ENCODE data around the gene TM4SF20.
"Not testable (repeated sequence)": the region's sequence is repeated elsewhere in the genome, so short reads cannot be mapped to it uniquely, and the experiment has no call there.

TM4SF20 gene

DNA sequence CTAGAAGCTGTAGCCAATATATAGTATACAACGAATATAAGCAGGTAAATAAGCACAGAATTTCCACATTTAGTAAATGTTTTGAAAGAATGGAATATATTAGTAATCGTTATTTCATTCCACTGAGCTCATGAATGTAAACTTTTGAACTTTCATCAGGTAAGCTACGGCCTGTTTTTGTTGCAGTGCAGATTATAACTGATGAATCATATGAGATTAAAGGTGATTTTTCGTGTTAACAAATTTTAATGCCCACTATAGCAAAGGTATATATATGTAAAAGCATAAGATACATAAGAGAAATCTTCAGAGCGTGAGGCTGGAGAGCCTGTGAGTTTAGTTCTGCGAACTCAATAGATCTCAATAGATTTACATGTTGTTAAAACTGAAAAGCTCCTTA is 7.5 kb upstream of the TM4SF20 start:
- H3K4me3 ChIP-seq (ENCODE audit: low read depth, low read length) = no peak overlapping the region
- TF ChIP-seq, protein P1, sequence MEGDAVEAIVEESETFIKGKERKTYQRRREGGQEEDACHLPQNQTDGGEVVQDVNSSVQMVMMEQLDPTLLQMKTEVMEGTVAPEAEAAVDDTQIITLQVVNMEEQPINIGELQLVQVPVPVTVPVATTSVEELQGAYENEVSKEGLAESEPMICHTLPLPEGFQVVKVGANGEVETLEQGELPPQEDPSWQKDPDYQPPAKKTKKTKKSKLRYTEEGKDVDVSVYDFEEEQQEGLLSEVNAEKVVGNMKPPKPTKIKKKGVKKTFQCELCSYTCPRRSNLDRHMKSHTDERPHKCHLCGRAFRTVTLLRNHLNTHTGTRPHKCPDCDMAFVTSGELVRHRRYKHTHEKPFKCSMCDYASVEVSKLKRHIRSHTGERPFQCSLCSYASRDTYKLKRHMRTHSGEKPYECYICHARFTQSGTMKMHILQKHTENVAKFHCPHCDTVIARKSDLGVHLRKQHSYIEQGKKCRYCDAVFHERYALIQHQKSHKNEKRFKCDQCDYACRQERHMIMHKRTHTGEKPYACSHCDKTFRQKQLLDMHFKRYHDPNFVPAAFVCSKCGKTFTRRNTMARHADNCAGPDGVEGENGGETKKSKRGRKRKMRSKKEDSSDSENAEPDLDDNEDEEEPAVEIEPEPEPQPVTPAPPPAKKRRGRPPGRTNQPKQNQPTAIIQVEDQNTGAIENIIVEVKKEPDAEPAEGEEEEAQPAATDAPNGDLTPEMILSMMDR (IDR thresholded peaks at IDR 0.05; ENCODE audit: low read depth, low read length) = no peak

DNA sequence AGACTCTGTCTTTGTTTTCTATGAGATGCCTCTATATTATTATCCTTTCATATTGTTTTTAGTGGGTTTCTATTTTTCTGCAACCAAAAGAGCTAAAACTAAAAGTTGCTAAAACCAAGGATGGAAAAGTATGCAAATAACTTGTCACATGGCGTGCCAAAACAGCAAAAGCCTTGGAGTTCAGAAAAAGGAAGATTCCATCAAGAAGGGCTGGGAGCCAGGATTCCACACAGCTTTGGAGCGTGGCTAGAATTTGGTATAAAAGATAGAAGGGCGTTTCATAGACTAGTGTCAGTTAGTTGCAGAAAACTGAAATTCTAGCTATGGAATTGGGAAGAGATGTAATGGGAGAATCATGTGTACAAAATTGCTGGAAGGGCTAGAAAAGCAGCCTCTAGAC is 4.6 kb upstream of the TM4SF20 start:
- no peak overlapping the region for H3K4me3 ChIP-seq (ENCODE audit: low read depth, low read length)
- TF ChIP-seq, protein P1 (IDR thresholded peaks at IDR 0.05; ENCODE audit: low read depth, low read length) = no peak

DNA sequence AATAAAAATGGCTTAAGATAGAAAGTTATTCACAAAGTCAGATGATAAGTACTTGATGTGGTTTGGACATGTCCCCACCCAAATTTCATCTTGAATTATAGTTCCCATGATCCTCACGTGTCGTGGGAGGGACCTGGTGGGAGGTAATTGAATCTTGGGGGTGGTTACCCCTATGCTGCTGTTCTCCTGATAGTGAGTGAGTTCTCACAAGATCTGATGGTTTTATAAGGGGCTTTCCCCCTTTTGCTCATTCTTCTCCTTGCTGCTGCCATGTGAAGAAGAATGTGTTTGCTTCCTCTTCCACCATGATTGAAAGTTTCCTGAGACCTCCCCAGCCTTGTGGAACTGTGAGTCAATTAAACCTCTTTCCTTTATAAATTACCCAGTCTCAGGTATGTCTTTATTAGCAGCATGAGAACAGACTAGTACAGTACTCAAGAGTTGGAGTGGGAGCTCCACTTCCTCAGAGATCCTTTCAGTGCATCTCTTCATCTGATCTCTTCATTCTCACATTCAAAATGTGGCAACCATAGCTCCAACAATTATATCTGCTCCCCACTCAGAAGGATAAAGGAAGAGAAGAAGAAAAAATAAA is 3.2 kb upstream of the TM4SF20 start:
- H3K4me3 ChIP-seq (ENCODE audit: low read depth, low read length) = not testable (repeated sequence)

- no peak overlapping the region for H3K4me3 ChIP-seq (ENCODE audit: low read depth, low read length)
Measured at GRCh38 chr2:227378371-227378782, 729 bp downstream of the TM4SF20 start.

GRCh38 chr2:227377467-227378351 is 1.4 kb downstream of the TM4SF20 start:
- H3K4me3 ChIP-seq (ENCODE audit: low read depth, low read length) = no peak overlapping the region
- TF ChIP-seq, protein P1 (IDR thresholded peaks at IDR 0.05; ENCODE audit: low read depth, low read length) = no peak

More at GRCh38 chr2:227378371-227378782, 729 bp downstream of the TM4SF20 start:
- TF ChIP-seq, protein P1 (IDR thresholded peaks at IDR 0.05; ENCODE audit: low read depth, low read length) = no peak

- TF ChIP-seq, protein P1 (IDR thresholded peaks at IDR 0.05; ENCODE audit: low read depth, low read length) = no peak
- H3K4me3 ChIP-seq (ENCODE audit: low read depth, low read length) = no peak overlapping the region
Measured at GRCh38 chr2:227376656-227377396, 2.3 kb downstream of the TM4SF20 start.

DNA sequence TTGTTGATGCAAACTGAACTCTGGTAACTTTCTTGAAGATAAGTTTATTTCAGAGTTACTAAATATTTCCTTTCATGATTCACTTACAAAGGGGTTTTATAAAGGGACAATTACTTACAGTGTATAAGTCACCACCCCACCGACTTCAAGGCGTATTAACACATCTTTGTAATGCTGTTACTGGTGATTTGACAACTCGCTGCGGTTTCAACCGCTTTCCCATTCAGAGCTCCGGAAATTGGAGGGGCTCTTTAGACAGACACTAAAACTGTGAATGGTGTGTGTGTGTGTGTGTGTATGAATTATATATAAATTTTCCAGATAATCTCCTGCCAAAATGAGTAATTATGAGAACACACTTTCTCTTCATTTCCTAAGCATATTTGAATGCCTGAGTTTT is 4.9 kb downstream of the TM4SF20 start:
- H3K4me3 ChIP-seq (ENCODE audit: low read depth, low read length) = no peak overlapping the region
- TF ChIP-seq, protein P1 (IDR thresholded peaks at IDR 0.05; ENCODE audit: low read depth, low read length) = no peak

Data from WI38 (cell line).